ENCODE data around the gene RAC2.

Gene RAC2

DNA sequence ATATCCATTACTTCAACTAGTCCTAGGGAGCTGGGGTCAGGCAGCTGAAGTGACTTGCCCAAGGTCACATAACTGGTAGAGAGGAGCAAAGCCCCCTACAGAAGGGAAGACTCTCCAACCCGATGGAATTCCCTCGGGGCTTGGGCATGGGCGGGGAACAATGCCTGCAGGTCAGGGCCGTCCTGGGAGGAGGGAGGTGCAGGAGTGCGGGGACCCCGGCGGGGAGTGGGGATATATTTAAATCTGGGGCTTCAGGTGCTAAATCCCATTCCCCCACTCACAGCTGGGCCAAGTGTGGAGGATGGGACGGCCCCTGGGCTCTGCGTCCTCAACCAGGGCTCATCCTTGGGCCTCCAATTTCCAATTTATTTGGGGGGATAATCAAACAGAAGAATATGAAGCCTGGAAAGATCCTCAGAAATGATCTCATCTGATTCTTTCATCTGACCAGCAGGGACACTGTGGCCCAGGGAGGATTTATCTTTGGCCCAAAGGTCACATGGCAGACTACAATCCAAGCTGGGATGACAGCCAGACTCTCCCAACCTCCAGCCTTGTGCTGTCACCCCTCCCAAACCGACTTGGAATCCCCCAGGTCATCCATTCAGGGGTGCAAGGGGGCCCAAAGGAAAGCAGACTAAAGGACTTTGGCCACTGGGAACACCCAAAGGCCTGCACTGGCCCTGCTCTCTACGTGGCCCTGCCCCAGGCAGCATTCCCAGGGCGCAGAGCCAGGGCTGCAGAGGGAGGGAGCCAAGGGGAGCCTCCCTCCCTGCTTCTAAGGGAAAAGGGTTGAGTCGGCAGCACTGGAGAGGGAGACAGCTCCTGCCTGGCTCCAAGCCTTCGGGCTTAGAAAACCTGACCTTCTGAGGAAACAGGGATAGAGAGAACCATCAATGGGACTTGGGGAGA lies 47.3 kb downstream of the RAC2 start:
- H3K4me3 ChIP-seq, result no peak overlapping the region
- peak; percentile 89 for DNase-seq (ENCODE audit: low spot score)
- TF ChIP-seq, protein P1, sequence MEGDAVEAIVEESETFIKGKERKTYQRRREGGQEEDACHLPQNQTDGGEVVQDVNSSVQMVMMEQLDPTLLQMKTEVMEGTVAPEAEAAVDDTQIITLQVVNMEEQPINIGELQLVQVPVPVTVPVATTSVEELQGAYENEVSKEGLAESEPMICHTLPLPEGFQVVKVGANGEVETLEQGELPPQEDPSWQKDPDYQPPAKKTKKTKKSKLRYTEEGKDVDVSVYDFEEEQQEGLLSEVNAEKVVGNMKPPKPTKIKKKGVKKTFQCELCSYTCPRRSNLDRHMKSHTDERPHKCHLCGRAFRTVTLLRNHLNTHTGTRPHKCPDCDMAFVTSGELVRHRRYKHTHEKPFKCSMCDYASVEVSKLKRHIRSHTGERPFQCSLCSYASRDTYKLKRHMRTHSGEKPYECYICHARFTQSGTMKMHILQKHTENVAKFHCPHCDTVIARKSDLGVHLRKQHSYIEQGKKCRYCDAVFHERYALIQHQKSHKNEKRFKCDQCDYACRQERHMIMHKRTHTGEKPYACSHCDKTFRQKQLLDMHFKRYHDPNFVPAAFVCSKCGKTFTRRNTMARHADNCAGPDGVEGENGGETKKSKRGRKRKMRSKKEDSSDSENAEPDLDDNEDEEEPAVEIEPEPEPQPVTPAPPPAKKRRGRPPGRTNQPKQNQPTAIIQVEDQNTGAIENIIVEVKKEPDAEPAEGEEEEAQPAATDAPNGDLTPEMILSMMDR (IDR thresholded peaks at IDR 0.05), result no peak
- H3K27ac ChIP-seq, result peak overlapping the region; percentile 96 to 98

DNA sequence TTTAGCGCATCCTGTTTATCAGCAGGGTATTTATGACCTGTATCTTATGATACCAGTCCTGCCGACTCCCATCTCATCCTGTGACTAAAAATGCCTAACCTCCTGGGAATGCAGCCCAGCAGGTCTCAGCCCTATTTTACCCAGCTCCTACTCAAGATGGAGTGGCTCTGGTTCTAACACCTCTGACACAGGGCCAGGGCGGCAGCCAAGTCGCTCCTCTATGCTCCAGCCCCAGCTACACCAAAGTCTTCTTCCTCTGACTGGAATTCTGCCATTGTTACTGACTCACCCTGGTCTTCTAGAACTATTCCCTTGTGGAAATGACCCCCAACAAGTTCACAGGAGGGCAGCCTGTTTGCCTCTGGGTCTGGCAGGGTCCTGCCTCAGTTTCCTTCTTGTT lies 48.1 kb downstream of the RAC2 start:
- TF ChIP-seq, protein P1 (IDR thresholded peaks at IDR 0.05), result no peak

GRCh38 chr22:37194750-37195149 lies 49.3 kb downstream of the RAC2 start:
- DNase-seq (ENCODE audit: low spot score), result no peak
- TF ChIP-seq, protein P1 (IDR thresholded peaks at IDR 0.05), result no peak
- H3K4me3 ChIP-seq, result no peak overlapping the region
- H3K27ac ChIP-seq, result no peak overlapping the region

More for the DNA sequence above, 48.1 kb downstream of the RAC2 start:
- Histone ChIP-seq H3K27ac (peak overlapping the region in 1 of 2 donors; percentile 96), H3K4me3 (no peak overlapping the region)
- DNase-seq (ENCODE audit: low spot score), result no peak

DNA sequence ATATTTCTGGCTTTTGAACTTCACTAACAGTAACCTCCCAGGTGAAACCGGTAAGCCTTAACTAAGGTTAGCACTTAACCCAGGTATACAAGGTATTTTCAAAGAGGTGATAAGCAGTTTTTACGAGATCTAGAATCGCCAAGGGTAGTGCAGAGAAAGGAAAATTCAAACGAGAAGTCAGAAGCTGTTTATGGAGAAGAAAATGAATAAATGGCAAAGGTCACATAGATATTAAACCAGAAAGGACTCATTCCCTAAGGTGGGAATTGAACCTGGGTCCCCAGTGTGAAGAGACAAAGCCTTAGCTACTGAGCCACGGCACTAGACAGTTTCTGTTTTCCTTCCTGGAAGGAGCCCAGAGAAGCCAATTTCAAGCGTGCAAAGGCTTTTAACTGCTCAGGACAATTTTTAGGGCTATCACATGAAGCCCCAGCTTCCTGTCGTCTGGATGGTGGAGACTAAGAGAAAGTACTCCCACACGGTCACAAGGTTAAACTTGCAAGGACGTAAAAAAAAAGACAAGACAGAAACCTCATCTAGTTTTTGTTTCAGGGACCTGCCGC lies 50.4 kb downstream of the RAC2 start:
- Histone ChIP-seq H3K4me3 (no peak overlapping the region), H3K27ac (no peak overlapping the region)
- DNase-seq (ENCODE audit: low spot score), result no peak
- TF ChIP-seq, protein P1 (IDR thresholded peaks at IDR 0.05), result no peak

- H3K4me3 ChIP-seq, result no peak overlapping the region
- no peak overlapping the region for H3K27ac ChIP-seq
- TF ChIP-seq, protein P1 (IDR thresholded peaks at IDR 0.05), result no peak
- no peak for DNase-seq (ENCODE audit: low spot score)
Observed at GRCh38 chr22:37192741-37193140, 51.3 kb downstream of the RAC2 start.

- H3K27ac ChIP-seq, result no peak overlapping the region
- no peak overlapping the region for H3K4me3 ChIP-seq
- TF ChIP-seq, protein P1 (IDR thresholded peaks at IDR 0.05), result no peak
- DNase-seq (ENCODE audit: low spot score), result no peak
Observed at GRCh38 chr22:37192204-37192603, 51.9 kb downstream of the RAC2 start.

Data from coronary artery (tissue), 2 donors.